ENCODE data around the gene DISP3. TPM values are rescaled to one million over a fixed set of nuclear protein-coding genes. Genes with fewer than 3 reads are reported as not detected.

DISP3 gene
- total and polyA plus RNA-seq, 4 donors = 0.04 to 0.18 (median 0.07) TPM; not detected in 1

GRCh38 chr1:11482701-11483479 is 3.9 kb downstream of the DISP3 start:
- no peak overlapping the region for H3K4me3 ChIP-seq
- no peak overlapping the region for H3K27ac ChIP-seq (ENCODE audit: low read depth in 1 of 2, low read length in 1 of 2)
- peaks cover 0 to 16% (median 3%) of the 10 kb centered on the region in 5 donors for H3K4me1 ChIP-seq (ENCODE audit: control insufficient read depth in 5 of 5, insufficient read depth in 5 of 5, low read length in 5 of 5)
- 71 to 84% methylated on average over 18 of the region's 18 CpGs for WGBS, 2 donors
- H3K9me3 ChIP-seq (ENCODE audit: control insufficient read depth in 4 of 4, insufficient read depth in 3 of 4, low read length in 3 of 4) = peaks cover 0 to 13% (median 0%) of the 10 kb centered on the region in 4 donors
- H3K36me3 ChIP-seq (ENCODE audit: control insufficient read depth in 4 of 4, insufficient read depth in 4 of 4, low read length in 4 of 4) = no peaks in the 10 kb centered on the region
- H3K27me3 ChIP-seq (ENCODE audit: control insufficient read depth in 3 of 3, insufficient read depth in 3 of 3, low read length in 2 of 3) = peaks cover 2 to 29% (median 14%) of the 10 kb centered on the region in 3 donors
- no peak for TF ChIP-seq CTCF (IDR thresholded peaks at IDR 0.05; ENCODE audit: control extremely low read depth, extremely low read depth)
- no peak for ATAC-seq (ENCODE audit: insufficient read depth, low FRiP score)
- DNase-seq = no peak
- H3K9ac ChIP-seq (ENCODE audit: insufficient read depth in 1 of 2, low read length in 2 of 2) = no peak overlapping the region

GRCh38 chr1:11483581-11484320 is 4.8 kb downstream of the DISP3 start:
- 78 to 83% methylated on average over 10 of the region's 10 CpGs for WGBS, 2 donors
- no peak overlapping the region for H3K27ac ChIP-seq (ENCODE audit: low read depth in 1 of 2, low read length in 1 of 2)

GRCh38 chr1:11484321-11484655 is 5.3 kb downstream of the DISP3 start:
- no peak for ATAC-seq (ENCODE audit: insufficient read depth, low FRiP score)
- Histone ChIP-seq H3K9me3 (ENCODE audit: control insufficient read depth in 4 of 4, insufficient read depth in 3 of 4, low read length in 3 of 4) (peaks cover 0 to 10% (median 0%) of the 10 kb centered on the region in 4 donors), H3K4me3 (no peak overlapping the region), H3K9ac (ENCODE audit: insufficient read depth in 1 of 2, low read length in 2 of 2) (no peak overlapping the region), H3K27me3 (ENCODE audit: control insufficient read depth in 3 of 3, insufficient read depth in 3 of 3, low read length in 2 of 3) (peaks cover 0 to 31% (median 8%) of the 10 kb centered on the region in 3 donors), H3K4me1 (ENCODE audit: control insufficient read depth in 5 of 5, insufficient read depth in 5 of 5, low read length in 5 of 5) (peaks cover 0 to 9% (median 3%) of the 10 kb centered on the region in 5 donors), H3K27ac (ENCODE audit: low read depth in 1 of 2, low read length in 1 of 2) (no peak overlapping the region), H3K36me3 (ENCODE audit: control insufficient read depth in 4 of 4, insufficient read depth in 4 of 4, low read length in 4 of 4) (no peaks in the 10 kb centered on the region)
- WGBS, 2 donors = 72 to 73% methylated on average over 7 of the region's 7 CpGs
- DNase-seq = no peak
- no peak for TF ChIP-seq CTCF (IDR thresholded peaks at IDR 0.05; ENCODE audit: control extremely low read depth, extremely low read depth)

More at GRCh38 chr1:11483581-11484320, 4.8 kb downstream of the DISP3 start:
- Histone ChIP-seq H3K4me3 (no peak overlapping the region), H3K9me3 (ENCODE audit: control insufficient read depth in 4 of 4, insufficient read depth in 3 of 4, low read length in 3 of 4) (peaks cover 0 to 13% (median 0%) of the 10 kb centered on the region in 4 donors), H3K4me1 (ENCODE audit: control insufficient read depth in 5 of 5, insufficient read depth in 5 of 5, low read length in 5 of 5) (peaks cover 0 to 13% (median 3%) of the 10 kb centered on the region in 5 donors), H3K27me3 (ENCODE audit: control insufficient read depth in 3 of 3, insufficient read depth in 3 of 3, low read length in 2 of 3) (peaks cover 0 to 31% (median 9%) of the 10 kb centered on the region in 3 donors), H3K9ac (ENCODE audit: insufficient read depth in 1 of 2, low read length in 2 of 2) (no peak overlapping the region), H3K36me3 (ENCODE audit: control insufficient read depth in 4 of 4, insufficient read depth in 4 of 4, low read length in 4 of 4) (no peaks in the 10 kb centered on the region)
- DNase-seq (no peak), ATAC-seq (ENCODE audit: insufficient read depth, low FRiP score) (no peak)
- no peak for TF ChIP-seq CTCF (IDR thresholded peaks at IDR 0.05; ENCODE audit: control extremely low read depth, extremely low read depth)

All from lung (tissue), 12 donors.